ENCODE results near the gene MTMR3.
"Not testable (repeated sequence)": the region's sequence is repeated elsewhere in the genome, so short reads cannot be mapped to it uniquely, and the experiment has no call there.

Gene MTMR3

DNA sequence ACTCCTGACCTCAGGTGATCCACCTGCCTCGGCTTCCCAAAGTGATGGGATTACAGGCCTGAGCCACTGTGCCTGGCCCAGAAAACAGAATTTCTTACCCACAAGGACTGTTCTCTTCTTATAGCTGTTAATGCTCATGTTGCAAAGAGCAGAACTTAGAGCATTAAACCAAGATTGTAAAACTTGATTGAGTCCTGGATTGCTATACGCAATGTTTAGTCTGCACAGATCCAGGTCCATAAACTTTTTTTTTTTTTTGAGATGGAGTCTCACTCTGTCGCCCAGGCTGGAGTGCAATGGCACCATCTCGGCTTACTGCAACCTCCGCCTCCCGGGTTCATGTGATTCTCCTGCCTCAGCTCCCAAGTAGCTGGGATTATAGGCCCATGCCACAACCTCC lies 178.1 kb downstream of the MTMR3 start:
- DNase-seq = not testable (repeated sequence)

- no peak for DNase-seq
These were observed 179.3 kb downstream of the MTMR3 start for GRCh38 chr22:30062259-30062658.

DNA sequence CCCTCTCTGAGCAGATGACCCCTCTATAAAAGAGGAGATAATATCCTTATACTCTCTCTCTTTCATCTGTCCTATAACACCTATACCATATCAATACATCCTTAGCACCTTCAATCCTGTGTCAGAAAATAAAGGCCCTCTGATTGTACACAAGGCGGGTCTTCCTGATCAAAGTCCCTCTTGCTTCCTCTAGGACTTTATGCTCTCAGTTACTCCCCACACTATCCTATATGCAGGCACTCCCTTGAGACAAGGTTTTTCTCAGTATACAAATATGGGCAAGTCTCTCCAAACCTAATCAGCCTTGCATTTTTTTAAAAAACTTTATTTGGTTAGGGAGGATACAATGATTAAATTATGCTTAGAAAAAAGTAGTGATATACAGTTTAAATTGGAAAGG lies 180.0 kb downstream of the MTMR3 start:
- DNase-seq = no peak

DNA sequence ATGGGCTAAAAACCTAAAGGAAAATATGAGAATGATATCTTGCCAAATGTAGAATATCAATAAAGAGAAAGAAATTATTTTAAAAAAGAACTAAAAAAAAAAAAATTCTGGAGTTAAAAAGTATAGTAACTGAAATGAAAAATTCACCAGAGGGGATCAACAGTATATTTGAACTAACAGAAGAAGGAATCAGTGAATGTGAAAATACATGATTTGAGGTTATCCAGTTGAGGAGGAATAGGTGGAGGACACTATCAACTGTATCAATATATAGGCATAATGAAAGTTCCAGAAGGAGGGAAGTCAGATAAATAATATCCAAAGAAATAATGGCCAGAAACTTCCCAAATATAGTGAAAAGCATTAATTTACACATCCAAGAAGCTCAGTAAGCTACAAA lies 181.2 kb downstream of the MTMR3 start:
- DNase-seq = no peak

- no peak for DNase-seq
These were observed 190.8 kb downstream of the MTMR3 start for GRCh38 chr22:30073743-30074142.

GRCh38 chr22:30074147-30074546 lies 191.2 kb downstream of the MTMR3 start:
- DNase-seq = no peak

DNA sequence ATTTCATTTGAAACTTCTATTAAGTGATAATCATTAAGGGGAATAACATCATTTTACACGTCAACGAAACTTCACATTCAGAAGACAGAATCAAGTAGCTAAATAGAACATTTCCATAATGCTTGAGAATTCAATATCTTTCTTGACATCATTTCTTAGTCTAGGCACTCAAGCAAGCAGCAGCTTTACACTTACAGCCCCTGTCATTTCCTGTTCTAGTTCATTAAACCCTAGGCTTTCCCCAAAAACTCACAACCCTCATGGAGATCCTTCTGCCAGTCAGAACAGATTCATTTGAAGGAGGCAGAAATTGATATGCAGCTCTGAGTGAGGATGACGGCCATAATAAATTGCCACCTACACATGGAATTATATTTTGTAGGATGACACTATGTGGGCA lies 192.0 kb downstream of the MTMR3 start:
- DNase-seq = no peak

GRCh38 chr22:30077279-30077880 lies 194.4 kb downstream of the MTMR3 start:
- no peak for DNase-seq

GRCh38 chr22:30078320-30079311 lies 195.6 kb downstream of the MTMR3 start:
- DNase-seq = peak in 1 of 2 donors; percentile 23

DNA sequence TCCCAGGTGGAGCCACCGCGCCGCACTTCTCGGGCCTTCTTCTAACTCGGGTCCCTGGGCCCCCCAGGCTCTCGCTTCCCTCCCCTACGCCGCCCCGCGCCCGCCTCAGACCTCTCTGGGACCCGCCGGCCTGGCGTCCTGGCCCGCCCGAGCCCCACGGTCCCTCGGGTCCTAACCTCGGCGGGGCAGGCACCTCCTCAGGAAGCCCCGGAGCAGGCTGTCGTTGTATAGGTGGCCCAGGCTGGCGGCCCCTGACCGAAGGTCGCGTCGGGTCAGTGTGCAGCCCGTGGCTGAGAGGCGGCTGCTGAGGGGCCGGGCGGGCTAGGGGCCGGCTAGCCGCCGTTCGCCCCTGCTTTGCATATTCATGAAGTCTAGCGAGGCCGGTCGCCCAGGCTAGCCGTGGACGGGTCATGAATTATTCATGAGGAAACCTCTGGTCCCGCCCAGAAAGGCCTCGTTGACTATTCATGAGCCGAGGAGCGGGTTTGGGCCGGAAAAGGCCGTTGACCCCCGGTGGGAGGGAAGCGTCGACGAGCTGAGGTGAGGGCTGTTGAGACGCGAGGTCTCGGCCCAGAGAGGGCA lies 197.1 kb downstream of the MTMR3 start, which contains the start of gene HORMAD2:
Gene HORMAD2, plus strand, starts transcription at position 513 of the 582 bp plus-strand sequence. CDS start 13,489 bp downstream, outside the sequence.
- DNase-seq = no peak
